PC-9 (cell line): Measurements from ENCODE around the gene ALPK1. TPM values are rescaled to one million over a fixed set of nuclear protein-coding genes. Genes with fewer than 3 reads are reported as not detected.

ENCODE experiments used
- BruUV-seq: library from RNA; stranded (reverse); fragments of 400-500 nt; replicated peaks from 2 replicates; lab custom pipeline; 2021; lab: Mats Ljungman, UMichigan
- CTCF ChIA-PET: fragments of 300-600 bp; sonication (Branson Sonifier 250); formaldehyde crosslinking; loops from one replicate; lab custom pipeline; 2022; ENCODE audit warnings: antibody characterized with exemption; lab: Charles Lee
- POLR2A ChIA-PET: fragments of 300-600 bp; sonication (Branson Sonifier 250); formaldehyde crosslinking; loops from one replicate; lab custom pipeline; 2022; ENCODE audit warnings: antibody characterized with exemption; ENCODE audit not compliant: unreplicated experiment; lab: Charles Lee
- DNase-seq, 2 experiments: peaks; one replicate each; pipeline versions ENCODE4 v3.0.0 to v3.0.0-alpha.2; 2015 to 2022; ENCODE audit warnings: mixed read lengths in 1 of 2
- H2AFZ ChIP-seq: fragments of 200-600 bp; sonication (generic); 2 replicates; pipeline ENCODE4 v1.8.1; 2017; ENCODE audit warnings: antibody characterized with exemption
- H3F3A ChIP-seq: fragments of 200-600 bp; sonication (generic); 2 replicates; pipeline ENCODE4 v1.8.1; 2017; ENCODE audit warnings: antibody characterized with exemption, mild to moderate bottlenecking, low read depth; ENCODE audit not compliant: insufficient read depth
- H3K27ac ChIP-seq: fragments of 200-600 bp; sonication (generic); 2 replicates; pipeline ENCODE4 v1.6.1; 2016; ENCODE audit warnings: mixed run types
- H3K27me3 ChIP-seq: fragments of 200-600 bp; sonication (generic); 2 replicates; pipeline ENCODE4 v1.6.1; 2016; ENCODE audit warnings: low read depth, mixed run types; ENCODE audit not compliant: insufficient read depth
- H3K36me3 ChIP-seq: fragments of 200-600 bp; sonication (generic); 2 replicates; pipeline ENCODE4 v1.6.1; 2016; ENCODE audit warnings: low read depth, mixed run types
- H3K4me1 ChIP-seq: fragments of 200-600 bp; sonication (generic); replicated peaks from 2 replicates; pipeline ENCODE4 v1.6.1; 2016; ENCODE audit warnings: mixed run types; ENCODE audit not compliant: insufficient read depth
- H3K4me2 ChIP-seq: fragments of 200-600 bp; sonication (generic); 2 replicates; pipeline ENCODE4 v1.6.1; 2017; ENCODE audit warnings: mixed run types
- H3K4me3 ChIP-seq: fragments of 200-600 bp; sonication (generic); 2 replicates; pipeline ENCODE4 v1.6.1; 2016; ENCODE audit warnings: mixed run types
- H3K79me2 ChIP-seq: fragments of 200-600 bp; sonication (generic); 2 replicates; pipeline ENCODE4 v1.6.1; 2017; ENCODE audit warnings: low read depth, mixed run types
- H3K9me2 ChIP-seq: fragments of 200-600 bp; sonication (generic); 2 replicates; pipeline ENCODE4 v1.8.1; 2017; ENCODE audit warnings: mild to moderate bottlenecking; ENCODE audit not compliant: insufficient read depth
- H3K9me3 ChIP-seq: fragments of 200-600 bp; sonication (generic); 2 replicates; pipeline ENCODE4 v1.8.1; 2016; ENCODE audit warnings: low read depth; ENCODE audit not compliant: insufficient read depth
- H4K20me1 ChIP-seq: fragments of 200-600 bp; sonication (generic); 2 replicates; pipeline ENCODE4 v1.8.1; 2017; ENCODE audit not compliant: insufficient read depth
- EZH2 ChIP-seq: fragments of 200-600 bp; sonication (generic); IDR thresholded peaks from 2 replicates; pipeline ENCODE4 v1.8.0; 2017; ENCODE audit warnings: antibody characterized with exemption, low read depth
- intact Hi-C: fragments of 100-400 bp; cut with micrococcal nuclease; formaldehyde crosslinking; loops from one replicate; pipeline ENCODE4 v1.10.0; 2022; ENCODE audit not compliant: unreplicated experiment
- total RNA-seq: library from RNA; stranded (reverse); gene quantifications from 2 replicates; pipeline ENCODE4 v1.2.3, GENCODE V29; 2021
- TF ChIP-seq, protein P1 (sequence below): fragments of 200-600 bp; sonication (generic); conservative IDR thresholded peaks from 2 replicates; pipeline ENCODE4 v1.6.1; 2017; ENCODE audit warnings: mixed run types, antibody characterized with exemption, mild to moderate bottlenecking, moderate library complexity

Gene ALPK1
- total RNA-seq, 1 experiment from 2014 or later, result 35.4 TPM

- H3F3A ChIP-seq, result peaks cover 4% of the 10 kb centered on the region; the same call in 1 of the 2 replicates
- no peak for TF ChIP-seq EZH2
- TF ChIP-seq, protein P1, sequence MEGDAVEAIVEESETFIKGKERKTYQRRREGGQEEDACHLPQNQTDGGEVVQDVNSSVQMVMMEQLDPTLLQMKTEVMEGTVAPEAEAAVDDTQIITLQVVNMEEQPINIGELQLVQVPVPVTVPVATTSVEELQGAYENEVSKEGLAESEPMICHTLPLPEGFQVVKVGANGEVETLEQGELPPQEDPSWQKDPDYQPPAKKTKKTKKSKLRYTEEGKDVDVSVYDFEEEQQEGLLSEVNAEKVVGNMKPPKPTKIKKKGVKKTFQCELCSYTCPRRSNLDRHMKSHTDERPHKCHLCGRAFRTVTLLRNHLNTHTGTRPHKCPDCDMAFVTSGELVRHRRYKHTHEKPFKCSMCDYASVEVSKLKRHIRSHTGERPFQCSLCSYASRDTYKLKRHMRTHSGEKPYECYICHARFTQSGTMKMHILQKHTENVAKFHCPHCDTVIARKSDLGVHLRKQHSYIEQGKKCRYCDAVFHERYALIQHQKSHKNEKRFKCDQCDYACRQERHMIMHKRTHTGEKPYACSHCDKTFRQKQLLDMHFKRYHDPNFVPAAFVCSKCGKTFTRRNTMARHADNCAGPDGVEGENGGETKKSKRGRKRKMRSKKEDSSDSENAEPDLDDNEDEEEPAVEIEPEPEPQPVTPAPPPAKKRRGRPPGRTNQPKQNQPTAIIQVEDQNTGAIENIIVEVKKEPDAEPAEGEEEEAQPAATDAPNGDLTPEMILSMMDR, result no peak
- intact Hi-C loops, result no loop called here
- H3K27me3 ChIP-seq, result no peaks in the 10 kb centered on the region
- H3K27ac ChIP-seq, result no peak overlapping the region
- H2AFZ ChIP-seq, result no peak overlapping the region
- POLR2A ChIA-PET, result no interaction called here
- no peaks in the 10 kb centered on the region for H3K4me1 ChIP-seq
- peaks cover 34% of the 10 kb centered on the region for H3K36me3 ChIP-seq
- BruUV-seq, result no TSS peak
- H3K4me3 ChIP-seq, result no peak overlapping the region
- H3K9me2 ChIP-seq, result no peaks in the 10 kb centered on the region
- H3K9me3 ChIP-seq, result no peaks in the 10 kb centered on the region
- peaks cover 33% of the 10 kb centered on the region for H3K79me2 ChIP-seq
- peaks cover 12% of the 10 kb centered on the region; the same call in 1 of the 2 replicates for H4K20me1 ChIP-seq
- CTCF ChIA-PET, result no interaction called here
- DNase-seq, result no peak
- no peak overlapping the region for H3K4me2 ChIP-seq
Observed at GRCh38 chr4:112253382-112254000, 43.7 kb upstream of the ALPK1 start.

- Histone ChIP-seq H3K9me3 (no peaks in the 10 kb centered on the region), H3K9me2 (no peaks in the 10 kb centered on the region), H3K79me2 (peaks cover 2% of the 10 kb centered on the region; the same call in 1 of the 2 replicates), H3K4me1 (no peaks in the 10 kb centered on the region), H3K4me2 (no peak overlapping the region), H4K20me1 (peaks cover 3% of the 10 kb centered on the region; the same call in 1 of the 2 replicates), H3K4me3 (no peak overlapping the region), H2AFZ (no peak overlapping the region), H3F3A (peaks cover 4% of the 10 kb centered on the region; the same call in 1 of the 2 replicates), H3K27me3 (no peaks in the 10 kb centered on the region), H3K36me3 (peaks cover 34% of the 10 kb centered on the region), H3K27ac (no peak overlapping the region)
- BruUV-seq, result no TSS peak
- ChIA-PET POLR2A (no interaction called here), CTCF (interaction anchor here (0.6 kb wide), 1 partner anchor 148 kb away, joined by 3 read pairs; no protein-coding TSS in a partner anchor)
- DNase-seq, result no peak
- intact Hi-C loops, result no loop called here
- TF ChIP-seq, protein P1, result no peak
- TF ChIP-seq EZH2, result no peak
Observed at GRCh38 chr4:112257098-112257497, 40.1 kb upstream of the ALPK1 start.

DNA sequence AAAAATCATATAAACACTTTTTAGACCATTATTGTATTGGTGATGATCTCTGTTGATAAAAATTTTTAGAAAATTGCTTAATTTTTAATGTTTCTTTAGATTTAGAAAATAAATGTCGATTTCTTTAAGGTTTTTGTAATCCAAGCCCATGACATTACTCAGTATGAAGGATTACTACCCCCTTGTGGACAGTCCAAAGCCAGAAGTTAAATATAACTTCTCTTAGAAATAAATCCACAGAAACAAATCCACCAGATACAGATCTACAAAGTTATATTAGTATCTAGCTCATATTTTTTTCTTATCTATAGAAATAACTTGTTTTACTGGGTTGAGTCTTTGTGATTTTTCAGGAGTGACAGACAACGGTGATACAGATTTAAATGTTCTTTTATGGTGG lies 30.3 kb upstream of the ALPK1 start:
- Histone ChIP-seq H3K9me3 (no peaks in the 10 kb centered on the region), H3K9me2 (no peaks in the 10 kb centered on the region), H3K36me3 (peaks cover 55% of the 10 kb centered on the region), H4K20me1 (no peaks in the 10 kb centered on the region), H3K4me3 (no peak overlapping the region), H3K79me2 (no peaks in the 10 kb centered on the region), H3K27me3 (no peaks in the 10 kb centered on the region), H3F3A (no peaks in the 10 kb centered on the region; the same call in 1 of the 2 replicates), H2AFZ (no peak overlapping the region), H3K4me2 (no peak overlapping the region), H3K4me1 (no peaks in the 10 kb centered on the region), H3K27ac (no peak overlapping the region)
- ChIA-PET CTCF (interaction anchor here (0.7 kb wide), 1 partner anchor 34 kb away, joined by 3 read pairs; no protein-coding TSS in a partner anchor), POLR2A (no interaction called here)
- DNase-seq, result no peak
- no TSS peak for BruUV-seq
- TF ChIP-seq, protein P1, result peak; percentile 70
- TF ChIP-seq EZH2, result no peak
- intact Hi-C loops, result no loop called here
